Fibroblast of gingiva (primary cell): ENCODE results near the gene ZDHHC15.
"Not testable (repeated sequence)": the region's sequence is repeated elsewhere in the genome, so short reads cannot be mapped to it uniquely, and the experiment has no call there.

Source experiments
- DNase-seq: peaks from one replicate; pipeline ENCODE4 v3.0.0-alpha.2; 2011; ENCODE audit warnings: low read depth

The ZDHHC15 gene

GRCh38 chrX:75522565-75523431 lies at the start of gene ZDHHC15:
TSS of gene ZDHHC15 (minus strand) at chrX:75523037. CDS start at chrX:75523024, 13 bp downstream.
- DNase-seq, result no peak

- not testable (repeated sequence) for DNase-seq
Observed at GRCh38 chrX:75560544-75560943, 37.7 kb upstream of the ZDHHC15 start.

- no peak for DNase-seq
Observed at GRCh38 chrX:75547783-75548182, 24.9 kb upstream of the ZDHHC15 start.

- no peak for DNase-seq
Observed at GRCh38 chrX:75546724-75547511, 24.1 kb upstream of the ZDHHC15 start.

- DNase-seq, result no peak
Observed at GRCh38 chrX:75544786-75545185, 21.9 kb upstream of the ZDHHC15 start.

GRCh38 chrX:75483933-75484332 lies 38.9 kb downstream of the ZDHHC15 start:
- no peak for DNase-seq

GRCh38 chrX:75461780-75462179 lies 61.1 kb downstream of the ZDHHC15 start:
- not testable (repeated sequence) for DNase-seq

GRCh38 chrX:75421688-75422230 lies 101.1 kb downstream of the ZDHHC15 start:
- DNase-seq, result no peak

- not testable (repeated sequence) for DNase-seq
Observed at GRCh38 chrX:75407153-75407552, 115.7 kb downstream of the ZDHHC15 start.

GRCh38 chrX:75390470-75390869 lies 132.4 kb downstream of the ZDHHC15 start:
- no peak for DNase-seq

GRCh38 chrX:75369721-75370120 lies 153.1 kb downstream of the ZDHHC15 start:
- no peak for DNase-seq

- no peak for DNase-seq
Observed at GRCh38 chrX:75366861-75367260, 156.0 kb downstream of the ZDHHC15 start.

GRCh38 chrX:75365243-75365975 lies 157.4 kb downstream of the ZDHHC15 start:
- no peak for DNase-seq

GRCh38 chrX:75361788-75362187 lies 161.0 kb downstream of the ZDHHC15 start:
- DNase-seq, result no peak

GRCh38 chrX:75348601-75349000 lies 174.2 kb downstream of the ZDHHC15 start:
- DNase-seq, result not testable (repeated sequence)

GRCh38 chrX:75337525-75337924 lies 185.3 kb downstream of the ZDHHC15 start:
- DNase-seq, result no peak

GRCh38 chrX:75335127-75335458 lies 187.7 kb downstream of the ZDHHC15 start:
- DNase-seq, result no peak

- not testable (repeated sequence) for DNase-seq
Observed at GRCh38 chrX:75334407-75335126, 188.3 kb downstream of the ZDHHC15 start.

- no peak for DNase-seq
Observed at GRCh38 chrX:75327607-75328006, 195.2 kb downstream of the ZDHHC15 start.
